ENCODE data around the gene ATP1B3.

GRCh38 chr3:141844108-141844507 lies 32.3 kb upstream of the ATP1B3 start:
- no peak for TF ChIP-seq MAX (IDR thresholded peaks at IDR 0.05; ENCODE audit: low read depth, low read length)
- no peak for TF ChIP-seq POLR2A (IDR thresholded peaks at IDR 0.05; ENCODE audit: extremely low read depth, insufficient read length)
